HG03039 (cell line): ENCODE results near the gene ASPHD2.

Source experiments
- ATAC-seq: cut with Tn5 transposase; IDR thresholded peaks from one replicate; pipeline ENCODE4 v1.9.1; 2021; ENCODE audit warnings: mild to moderate bottlenecking, moderate library complexity; ENCODE audit not compliant: unreplicated experiment

ASPHD2 gene

GRCh38 chr22:26470807-26471206 is 41.7 kb downstream of the ASPHD2 start:
- ATAC-seq = no peak

GRCh38 chr22:26471522-26471921 is 42.5 kb downstream of the ASPHD2 start:
- ATAC-seq = no peak

- ATAC-seq = no peak
Observed at GRCh38 chr22:26474682-26475081, 45.6 kb downstream of the ASPHD2 start.

GRCh38 chr22:26476705-26477340 is 47.8 kb downstream of the ASPHD2 start:
- no peak for ATAC-seq

GRCh38 chr22:26477341-26477731 is 48.3 kb downstream of the ASPHD2 start:
- ATAC-seq = no peak

- no peak for ATAC-seq
Observed at GRCh38 chr22:26479043-26479791, 50.2 kb downstream of the ASPHD2 start.

- ATAC-seq = no peak
Observed at GRCh38 chr22:26479792-26480610, 50.9 kb downstream of the ASPHD2 start.

GRCh38 chr22:26480611-26480932 is 51.5 kb downstream of the ASPHD2 start:
- no peak for ATAC-seq

- no peak for ATAC-seq
Observed at GRCh38 chr22:26481112-26481693, 52.1 kb downstream of the ASPHD2 start.

- no peak for ATAC-seq
Observed at GRCh38 chr22:26481694-26482093, 52.6 kb downstream of the ASPHD2 start.

GRCh38 chr22:26482161-26482560 is 53.1 kb downstream of the ASPHD2 start:
- ATAC-seq = no peak

GRCh38 chr22:26483043-26483438 is 54.0 kb downstream of the ASPHD2 start:
- no peak for ATAC-seq

GRCh38 chr22:26483439-26484359 is 54.6 kb downstream of the ASPHD2 start, which contains the start of the genes HPS4 and SRRD:
TSS of gene HPS4 (minus strand) at chr22:26483783. CDS start at chr22:26481762, 2,021 bp downstream.
TSS of gene SRRD (plus strand) at chr22:26483877. CDS start at chr22:26483891, 14 bp downstream.
- ATAC-seq = peak; percentile 76

GRCh38 chr22:26484360-26484706 is 55.3 kb downstream of the ASPHD2 start:
- ATAC-seq = no peak

- no peak for ATAC-seq
Observed at GRCh38 chr22:26485013-26485412, 56.0 kb downstream of the ASPHD2 start.

- ATAC-seq = no peak
Observed at GRCh38 chr22:26485806-26486390, 56.8 kb downstream of the ASPHD2 start.

GRCh38 chr22:26486394-26486793 is 57.3 kb downstream of the ASPHD2 start:
- ATAC-seq = no peak

GRCh38 chr22:26487996-26488395 is 58.9 kb downstream of the ASPHD2 start:
- ATAC-seq = no peak

GRCh38 chr22:26489447-26490036 is 60.5 kb downstream of the ASPHD2 start:
- no peak for ATAC-seq

- no peak for ATAC-seq
Observed at GRCh38 chr22:26492220-26492619, 63.2 kb downstream of the ASPHD2 start.
